ENCODE data around the gene RNF146. TPM values are rescaled to one million over a fixed set of nuclear protein-coding genes. Genes with fewer than 3 reads are reported as not detected.

RNF146 gene
- total and polyA plus RNA-seq, 3 donors from 2014 or later = 52.7 to 66.3 (median 55.8) TPM

GRCh38 chr6:127277878-127278843 is 11.5 kb downstream of the RNF146 start:
- H3K4me1 ChIP-seq = no peaks in the 10 kb centered on the region
- H3K27ac ChIP-seq = no peak overlapping the region
- no peaks in the 10 kb centered on the region for H3K27me3 ChIP-seq
- no peaks in the 10 kb centered on the region for H3K9me3 ChIP-seq
- DNase-seq = no peak
- intact Hi-C loops (cut with DNase I; ENCODE audit: low total_unique reads) = no loop called here
- no peaks in the 10 kb centered on the region for H3K36me3 ChIP-seq (ENCODE audit: low read depth, missing control alignments)
- TF ChIP-seq CTCF (IDR thresholded peaks at IDR 0.05) = no peak
- no peak for TF ChIP-seq POLR2A (IDR thresholded peaks at IDR 0.05)
- 85 to 94% methylated on average over 3 of the region's 3 CpGs for WGBS, 2 donors
- H3K4me3 ChIP-seq = no peak overlapping the region

GRCh38 chr6:127279815-127280214 is 13.2 kb downstream of the RNF146 start:
- WGBS, 2 donors = 37 to 48% methylated on average over 1 of the region's 1 CpG
- no peak for TF ChIP-seq POLR2A (IDR thresholded peaks at IDR 0.05)
- TF ChIP-seq CTCF (IDR thresholded peaks at IDR 0.05) = no peak
- H3K4me1 ChIP-seq = no peaks in the 10 kb centered on the region
- H3K27ac ChIP-seq = no peak overlapping the region
- no peaks in the 10 kb centered on the region for H3K36me3 ChIP-seq (ENCODE audit: low read depth, missing control alignments)
- no peak for DNase-seq
- H3K27me3 ChIP-seq = no peaks in the 10 kb centered on the region
- intact Hi-C loops (cut with DNase I; ENCODE audit: low total_unique reads) = no loop called here
- H3K4me3 ChIP-seq = no peak overlapping the region
- no peaks in the 10 kb centered on the region for H3K9me3 ChIP-seq

GRCh38 chr6:127282184-127282583 is 15.5 kb downstream of the RNF146 start:
- WGBS, 2 donors = 95 to 97% methylated on average over 1 of the region's 1 CpG
- TF ChIP-seq POLR2A (IDR thresholded peaks at IDR 0.05) (no peak), CTCF (IDR thresholded peaks at IDR 0.05) (no peak)
- intact Hi-C loops (cut with DNase I; ENCODE audit: low total_unique reads) = no loop called here

GRCh38 chr6:127288705-127289104 is 22.0 kb downstream of the RNF146 start:
- TF ChIP-seq CTCF (IDR thresholded peaks at IDR 0.05) (no peak), POLR2A (IDR thresholded peaks at IDR 0.05) (no peak)
- intact Hi-C loops (cut with DNase I; ENCODE audit: low total_unique reads) = no loop called here
- no peaks in the 10 kb centered on the region for H3K27me3 ChIP-seq

More at GRCh38 chr6:127282184-127282583, 15.5 kb downstream of the RNF146 start:
- DNase-seq = no peak
- Histone ChIP-seq H3K27ac (no peak overlapping the region), H3K36me3 (ENCODE audit: low read depth, missing control alignments) (no peaks in the 10 kb centered on the region), H3K4me3 (no peak overlapping the region), H3K4me1 (no peaks in the 10 kb centered on the region), H3K9me3 (no peaks in the 10 kb centered on the region), H3K27me3 (no peaks in the 10 kb centered on the region)

More at GRCh38 chr6:127288705-127289104, 22.0 kb downstream of the RNF146 start:
- no peaks in the 10 kb centered on the region for H3K36me3 ChIP-seq (ENCODE audit: low read depth, missing control alignments)
- no peak overlapping the region for H3K27ac ChIP-seq
- H3K4me3 ChIP-seq = no peak overlapping the region
- DNase-seq = no peak
- no peaks in the 10 kb centered on the region for H3K9me3 ChIP-seq
- peaks cover 3% of the 10 kb centered on the region for H3K4me1 ChIP-seq
